ENCODE measurements around the gene PTK7. TPM values are rescaled to one million over a fixed set of nuclear protein-coding genes. Genes with fewer than 3 reads are reported as not detected.

Gene PTK7
- total RNA-seq, 4 donors from 2014 or later: 6.8 to 10.8 (median 8.0) TPM

DNA sequence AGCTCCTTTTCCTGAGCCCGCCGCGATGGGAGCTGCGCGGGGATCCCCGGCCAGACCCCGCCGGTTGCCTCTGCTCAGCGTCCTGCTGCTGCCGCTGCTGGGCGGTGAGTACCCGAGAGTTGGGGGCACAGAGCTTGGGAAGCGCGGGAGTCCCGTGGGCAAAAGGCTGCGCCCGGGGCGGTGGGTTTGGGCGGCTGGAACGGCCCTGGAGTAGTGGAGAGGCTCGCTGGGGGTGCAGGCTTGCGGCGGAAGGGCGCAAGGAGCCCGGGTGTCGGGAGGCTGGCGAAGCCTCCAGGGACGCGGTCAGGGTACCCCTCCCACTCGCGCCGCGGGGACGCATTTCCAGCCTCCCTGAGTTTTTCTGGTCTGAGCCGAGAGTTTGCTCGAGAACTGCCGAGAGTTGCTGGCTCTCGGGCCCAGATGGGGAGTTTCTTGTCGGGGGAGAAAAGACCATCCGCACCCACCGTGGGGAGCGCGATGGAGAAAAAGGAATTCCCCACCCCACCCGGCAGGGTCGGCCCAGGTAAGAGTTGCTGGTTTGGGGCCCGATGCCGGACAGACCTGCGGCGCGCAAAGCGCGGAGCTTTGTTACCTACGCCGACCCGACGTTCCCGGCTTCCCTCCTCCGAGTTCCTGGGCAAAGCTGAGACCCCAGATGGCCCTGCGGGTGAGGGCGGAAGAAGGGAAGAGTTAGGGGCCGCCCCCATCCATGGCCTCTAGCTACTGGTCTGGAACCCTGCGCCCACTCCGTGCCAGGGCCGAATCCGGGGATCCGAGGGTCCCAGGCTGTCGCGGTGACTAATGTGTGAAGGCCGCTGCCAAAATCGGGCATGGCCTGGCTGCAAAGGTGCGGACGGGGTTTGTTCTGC, 584 bp downstream of the PTK7 start:
- intact Hi-C loops (cut with DNase I): loop anchor here (5.0 kb wide), 1 partner anchor 51 kb away; no protein-coding TSS in a partner anchor
- peaks cover 8 to 26% (median 23%) of the 10 kb centered on the region in 4 donors for H3K4me1 ChIP-seq
- peaks cover 7 to 33% (median 31%) of the 10 kb centered on the region in 4 donors for H3K36me3 ChIP-seq
- no peak overlapping the region for H3K27ac ChIP-seq (replicated peaks in 1 of 4)
- WGBS: 2% methylated on average over 16 of the region's 72 CpGs
- no peak for TF ChIP-seq EP300 (IDR thresholded peaks at IDR 0.05)
- TF ChIP-seq POLR2A (IDR thresholded peaks at IDR 0.05; ENCODE audit: low read depth): no peak
- TF ChIP-seq, protein P1, sequence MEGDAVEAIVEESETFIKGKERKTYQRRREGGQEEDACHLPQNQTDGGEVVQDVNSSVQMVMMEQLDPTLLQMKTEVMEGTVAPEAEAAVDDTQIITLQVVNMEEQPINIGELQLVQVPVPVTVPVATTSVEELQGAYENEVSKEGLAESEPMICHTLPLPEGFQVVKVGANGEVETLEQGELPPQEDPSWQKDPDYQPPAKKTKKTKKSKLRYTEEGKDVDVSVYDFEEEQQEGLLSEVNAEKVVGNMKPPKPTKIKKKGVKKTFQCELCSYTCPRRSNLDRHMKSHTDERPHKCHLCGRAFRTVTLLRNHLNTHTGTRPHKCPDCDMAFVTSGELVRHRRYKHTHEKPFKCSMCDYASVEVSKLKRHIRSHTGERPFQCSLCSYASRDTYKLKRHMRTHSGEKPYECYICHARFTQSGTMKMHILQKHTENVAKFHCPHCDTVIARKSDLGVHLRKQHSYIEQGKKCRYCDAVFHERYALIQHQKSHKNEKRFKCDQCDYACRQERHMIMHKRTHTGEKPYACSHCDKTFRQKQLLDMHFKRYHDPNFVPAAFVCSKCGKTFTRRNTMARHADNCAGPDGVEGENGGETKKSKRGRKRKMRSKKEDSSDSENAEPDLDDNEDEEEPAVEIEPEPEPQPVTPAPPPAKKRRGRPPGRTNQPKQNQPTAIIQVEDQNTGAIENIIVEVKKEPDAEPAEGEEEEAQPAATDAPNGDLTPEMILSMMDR (IDR thresholded peaks at IDR 0.05): no peak
- no peak for TF ChIP-seq POLR2AphosphoS5 (IDR thresholded peaks at IDR 0.05)
- H3K4me3 ChIP-seq: peak overlapping the region; percentile 49 to 64 (median 59)
- peaks cover 0 to 28% (median 5%) of the 10 kb centered on the region in 4 donors for H3K27me3 ChIP-seq
- DNase-seq (ENCODE audit: extremely low spot score): no peak
- H3K9me3 ChIP-seq: no peaks in the 10 kb centered on the region

DNA sequence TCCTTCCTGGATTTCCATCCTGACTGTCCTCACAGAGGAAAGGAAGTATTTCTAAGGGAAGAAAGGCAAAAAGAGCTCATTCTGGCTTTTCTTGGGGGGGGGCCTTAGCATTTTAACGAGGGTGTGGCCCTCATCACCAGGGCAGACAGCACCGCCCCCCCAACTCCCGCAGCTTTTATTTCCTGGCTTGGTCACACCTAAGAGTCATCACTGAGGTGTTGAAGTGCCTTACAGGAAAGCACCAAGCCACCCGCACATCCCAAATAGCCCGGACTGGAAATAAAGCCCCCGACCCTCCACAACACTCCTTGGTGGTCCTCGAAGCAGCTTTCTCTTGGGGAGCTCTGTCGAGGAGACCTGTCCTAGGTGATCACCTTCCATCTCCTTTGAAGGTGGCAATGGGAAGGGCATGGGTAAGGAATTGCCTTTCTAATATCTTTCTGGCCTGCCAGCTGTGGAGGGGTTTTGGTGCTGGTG, 1.3 kb downstream of the PTK7 start:
- intact Hi-C loops (cut with DNase I): loop anchor here (5.0 kb wide), 1 partner anchor 50 kb away; no protein-coding TSS in a partner anchor
- Histone ChIP-seq H3K4me1 (peaks cover 8 to 26% (median 23%) of the 10 kb centered on the region in 4 donors), H3K4me3 (peak overlapping the region; percentile 49 to 64 (median 59)), H3K27me3 (peaks cover 0 to 28% (median 5%) of the 10 kb centered on the region in 4 donors), H3K36me3 (peaks cover 6 to 27% (median 24%) of the 10 kb centered on the region in 4 donors), H3K27ac (replicated peaks in 1 of 4) (no peak overlapping the region), H3K9me3 (no peaks in the 10 kb centered on the region)
- TF ChIP-seq, protein P1 (IDR thresholded peaks at IDR 0.05): no peak
- no peak for TF ChIP-seq POLR2AphosphoS5 (IDR thresholded peaks at IDR 0.05)
- TF ChIP-seq POLR2A (IDR thresholded peaks at IDR 0.05; ENCODE audit: low read depth): no peak
- TF ChIP-seq EP300 (IDR thresholded peaks at IDR 0.05): no peak
- no peak for DNase-seq (ENCODE audit: extremely low spot score)
- WGBS: 38% methylated on average over 8 of the region's 8 CpGs

DNA sequence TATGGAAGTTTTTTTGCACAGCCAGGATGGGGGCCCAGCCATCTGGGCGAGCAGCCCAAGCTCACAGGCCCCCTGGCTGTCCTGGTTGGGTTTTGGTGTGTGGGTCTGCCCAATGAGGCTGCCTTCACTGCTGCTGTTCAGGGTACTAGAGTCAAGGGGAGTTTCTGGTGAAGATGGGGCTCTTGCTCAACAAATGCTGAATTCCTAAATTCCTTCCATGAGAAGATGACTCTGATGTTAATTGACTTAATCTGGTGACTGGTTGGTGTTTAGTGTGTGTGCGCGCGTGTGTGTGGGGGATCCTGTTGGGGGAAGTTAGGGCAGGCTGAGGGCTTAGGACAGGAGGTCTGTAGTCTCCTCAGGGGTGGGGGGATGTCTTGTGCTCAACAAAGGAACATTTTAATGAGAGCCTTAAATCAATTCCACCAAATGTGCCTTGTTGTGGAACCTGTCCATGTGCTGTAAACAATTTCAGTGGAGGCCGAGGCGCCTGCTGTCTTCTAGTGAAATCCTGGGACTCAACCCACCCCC, 1.9 kb downstream of the PTK7 start:
- Histone ChIP-seq H3K36me3 (peaks cover 0 to 21% (median 18%) of the 10 kb centered on the region in 4 donors), H3K27me3 (peaks cover 0 to 28% (median 5%) of the 10 kb centered on the region in 4 donors), H3K4me1 (peaks cover 8 to 26% (median 23%) of the 10 kb centered on the region in 4 donors), H3K27ac (replicated peaks in 1 of 4) (no peak overlapping the region), H3K4me3 (no peak overlapping the region), H3K9me3 (no peaks in the 10 kb centered on the region)
- TF ChIP-seq POLR2A (IDR thresholded peaks at IDR 0.05; ENCODE audit: low read depth) (no peak), EP300 (IDR thresholded peaks at IDR 0.05) (no peak), POLR2AphosphoS5 (IDR thresholded peaks at IDR 0.05) (no peak)
- TF ChIP-seq, protein P1 (IDR thresholded peaks at IDR 0.05): no peak
- DNase-seq (ENCODE audit: extremely low spot score): no peak
- 100% methylated on average over 6 of the region's 6 CpGs for WGBS
- intact Hi-C loops (cut with DNase I): loop anchor here (5.0 kb wide), 1 partner anchor 49 kb away; no protein-coding TSS in a partner anchor

DNA sequence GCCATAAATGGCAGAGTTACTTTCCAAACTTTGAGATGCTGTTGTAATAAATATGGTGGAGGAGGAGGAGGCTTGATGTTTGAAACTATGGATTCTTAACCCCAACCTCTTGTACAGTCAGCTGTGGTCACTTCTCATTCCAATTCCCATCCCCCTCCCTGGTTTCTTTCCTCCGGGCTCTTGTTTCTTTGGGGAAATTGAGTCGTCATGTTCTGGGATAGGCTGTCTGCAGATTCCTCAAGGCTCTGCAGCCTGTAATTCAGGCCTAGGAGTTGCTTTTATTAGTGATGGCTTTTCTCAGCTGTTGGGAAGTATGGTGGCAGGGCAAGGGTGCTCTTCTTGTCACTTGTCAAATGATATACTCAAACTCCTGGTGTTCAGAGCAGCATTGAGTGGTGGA, 2.6 kb downstream of the PTK7 start:
- 96% methylated on average over 2 of the region's 2 CpGs for WGBS
- no peaks in the 10 kb centered on the region for H3K9me3 ChIP-seq

More for the DNA sequence above, 2.6 kb downstream of the PTK7 start:
- Histone ChIP-seq H3K4me3 (no peak overlapping the region), H3K27ac (replicated peaks in 1 of 4) (no peak overlapping the region), H3K36me3 (peaks cover 0 to 14% (median 11%) of the 10 kb centered on the region in 4 donors), H3K4me1 (peaks cover 8 to 26% (median 23%) of the 10 kb centered on the region in 4 donors), H3K27me3 (peaks cover 0 to 28% (median 5%) of the 10 kb centered on the region in 4 donors)
- intact Hi-C loops (cut with DNase I): loop anchor here (5.0 kb wide), 1 partner anchor 49 kb away; no protein-coding TSS in a partner anchor
- no peak for DNase-seq (ENCODE audit: extremely low spot score)
- TF ChIP-seq, protein P1 (IDR thresholded peaks at IDR 0.05): no peak
- TF ChIP-seq EP300 (IDR thresholded peaks at IDR 0.05): no peak
- no peak for TF ChIP-seq POLR2A (IDR thresholded peaks at IDR 0.05; ENCODE audit: low read depth)
- TF ChIP-seq POLR2AphosphoS5 (IDR thresholded peaks at IDR 0.05): no peak
